ENCODE data around the gene GEMIN2. TPM values are rescaled to one million over a fixed set of nuclear protein-coding genes. Genes with fewer than 3 reads are reported as not detected.
"Not testable (repeated sequence)": the region's sequence is repeated elsewhere in the genome, so short reads cannot be mapped to it uniquely, and the experiment has no call there.

The GEMIN2 gene
- total and polyA plus RNA-seq, 2 donors from 2014 or later: 13.8 to 17.2 TPM

- Histone ChIP-seq H3K4me3 (ENCODE audit: low read length in 3 of 3) (no peak overlapping the region), H3K4me1 (ENCODE audit: control insufficient read depth in 2 of 3, insufficient read depth in 2 of 3, low read depth in 1 of 3, low read length in 3 of 3) (peaks cover 0 to 5% (median 4%) of the 10 kb centered on the region in 3 donors), H3K36me3 (ENCODE audit: control insufficient read depth in 2 of 3, insufficient read depth in 3 of 3, low read length in 3 of 3) (peaks cover 10 to 52% (median 34%) of the 10 kb centered on the region in 3 donors), H3K9ac (ENCODE audit: low read length in 3 of 3) (no peak overlapping the region), H3K27ac (ENCODE audit: low read depth in 2 of 2, low read length in 2 of 2) (no peak overlapping the region), H3K27me3 (ENCODE audit: control insufficient read depth, insufficient read depth, low read length) (no peaks in the 10 kb centered on the region), H3K9me3 (ENCODE audit: control insufficient read depth in 2 of 3, insufficient read depth in 1 of 3, low read length in 3 of 3) (no peaks in the 10 kb centered on the region)
- FAIRE-seq (no peak), DNase-seq (no peak)
- intact Hi-C loops (cut with DNase I): no loop called here
- TF ChIP-seq, protein P1, sequence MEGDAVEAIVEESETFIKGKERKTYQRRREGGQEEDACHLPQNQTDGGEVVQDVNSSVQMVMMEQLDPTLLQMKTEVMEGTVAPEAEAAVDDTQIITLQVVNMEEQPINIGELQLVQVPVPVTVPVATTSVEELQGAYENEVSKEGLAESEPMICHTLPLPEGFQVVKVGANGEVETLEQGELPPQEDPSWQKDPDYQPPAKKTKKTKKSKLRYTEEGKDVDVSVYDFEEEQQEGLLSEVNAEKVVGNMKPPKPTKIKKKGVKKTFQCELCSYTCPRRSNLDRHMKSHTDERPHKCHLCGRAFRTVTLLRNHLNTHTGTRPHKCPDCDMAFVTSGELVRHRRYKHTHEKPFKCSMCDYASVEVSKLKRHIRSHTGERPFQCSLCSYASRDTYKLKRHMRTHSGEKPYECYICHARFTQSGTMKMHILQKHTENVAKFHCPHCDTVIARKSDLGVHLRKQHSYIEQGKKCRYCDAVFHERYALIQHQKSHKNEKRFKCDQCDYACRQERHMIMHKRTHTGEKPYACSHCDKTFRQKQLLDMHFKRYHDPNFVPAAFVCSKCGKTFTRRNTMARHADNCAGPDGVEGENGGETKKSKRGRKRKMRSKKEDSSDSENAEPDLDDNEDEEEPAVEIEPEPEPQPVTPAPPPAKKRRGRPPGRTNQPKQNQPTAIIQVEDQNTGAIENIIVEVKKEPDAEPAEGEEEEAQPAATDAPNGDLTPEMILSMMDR (IDR thresholded peaks at IDR 0.05; ENCODE audit: borderline replicate concordance, extremely low read depth, insufficient read depth): no peak
These were observed 67.5 kb downstream of the GEMIN2 start for GRCh38 chr14:39181693-39182047.

DNA sequence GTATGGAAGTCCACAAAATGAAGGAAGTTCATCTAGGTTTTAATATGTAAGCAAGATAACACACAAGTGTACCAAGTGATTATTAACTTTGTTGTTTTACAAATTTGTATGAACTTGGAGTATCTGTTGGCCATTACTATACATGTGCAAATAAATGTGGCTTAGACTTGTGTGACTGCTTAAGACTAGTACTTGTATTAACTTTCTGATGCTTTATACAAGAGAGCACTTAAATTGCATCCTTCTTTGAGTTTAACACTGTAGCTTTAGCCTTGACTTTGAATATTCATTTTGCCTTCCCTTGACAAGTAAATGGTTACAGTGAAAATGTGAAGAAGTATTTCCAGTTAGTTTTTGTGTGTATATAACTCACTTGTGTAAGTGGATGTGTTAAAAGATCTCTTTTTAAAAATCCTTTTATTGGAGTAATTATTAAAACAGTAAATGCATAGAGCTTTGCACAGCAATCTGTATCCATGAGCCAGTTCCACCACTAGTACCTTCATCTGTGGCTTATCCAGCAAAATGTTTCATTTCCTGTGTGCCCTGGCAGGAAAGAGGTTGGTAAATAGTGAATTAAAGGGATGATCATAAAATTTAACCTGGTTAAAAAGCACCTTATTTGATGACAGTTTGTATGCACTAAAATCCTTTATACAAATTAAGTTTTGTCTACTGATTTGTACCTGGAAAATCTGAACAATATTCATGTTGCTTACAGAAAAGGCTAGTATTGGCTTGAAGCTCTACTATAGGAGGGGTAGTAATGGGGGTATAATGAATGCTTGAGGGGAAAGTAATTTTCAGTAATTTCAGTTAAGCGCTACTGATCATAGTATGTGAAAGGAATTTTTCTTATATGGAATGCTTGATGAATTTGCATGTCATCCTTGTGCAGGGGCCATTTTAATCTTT lies 68.9 kb downstream of the GEMIN2 start:
- Histone ChIP-seq H3K27ac (ENCODE audit: low read depth in 2 of 2, low read length in 2 of 2) (no peak overlapping the region), H3K9me3 (ENCODE audit: control insufficient read depth in 2 of 3, insufficient read depth in 1 of 3, low read length in 3 of 3) (no peaks in the 10 kb centered on the region), H3K36me3 (ENCODE audit: control insufficient read depth in 2 of 3, insufficient read depth in 3 of 3, low read length in 3 of 3) (peaks cover 5 to 38% (median 25%) of the 10 kb centered on the region in 3 donors), H3K9ac (ENCODE audit: low read length in 3 of 3) (no peak overlapping the region), H3K27me3 (ENCODE audit: control insufficient read depth, insufficient read depth, low read length) (no peaks in the 10 kb centered on the region), H3K4me3 (ENCODE audit: low read length in 3 of 3) (no peak overlapping the region), H3K4me1 (ENCODE audit: control insufficient read depth in 2 of 3, insufficient read depth in 2 of 3, low read depth in 1 of 3, low read length in 3 of 3) (peaks cover 0 to 2% (median 0%) of the 10 kb centered on the region in 3 donors)
- intact Hi-C loops (cut with DNase I): no loop called here
- no peak for FAIRE-seq
- TF ChIP-seq, protein P1 (IDR thresholded peaks at IDR 0.05; ENCODE audit: borderline replicate concordance, extremely low read depth, insufficient read depth): no peak
- no peak for DNase-seq

GRCh38 chr14:39183685-39184003 lies 69.5 kb downstream of the GEMIN2 start:
- H3K4me3 ChIP-seq (ENCODE audit: low read length in 3 of 3); H3K4me1 ChIP-seq (ENCODE audit: control insufficient read depth in 2 of 3, insufficient read depth in 2 of 3, low read depth in 1 of 3, low read length in 3 of 3); H3K9me3 ChIP-seq (ENCODE audit: control insufficient read depth in 2 of 3, insufficient read depth in 1 of 3, low read length in 3 of 3); H3K27me3 ChIP-seq (ENCODE audit: control insufficient read depth, insufficient read depth, low read length); intact Hi-C loops (cut with DNase I); DNase-seq; FAIRE-seq; H3K27ac ChIP-seq (ENCODE audit: low read depth in 2 of 2, low read length in 2 of 2); H3K9ac ChIP-seq (ENCODE audit: low read length in 3 of 3): not testable (repeated sequence)
- H3K36me3 ChIP-seq (ENCODE audit: control insufficient read depth in 2 of 3, insufficient read depth in 3 of 3, low read length in 3 of 3): peaks cover 5 to 32% (median 25%) of the 10 kb centered on the region in 3 donors

GRCh38 chr14:39184628-39185255 lies 70.6 kb downstream of the GEMIN2 start:
- Histone ChIP-seq H3K9me3 (ENCODE audit: control insufficient read depth in 2 of 3, insufficient read depth in 1 of 3, low read length in 3 of 3) (no peaks in the 10 kb centered on the region), H3K4me3 (ENCODE audit: low read length in 3 of 3) (no peak overlapping the region), H3K36me3 (ENCODE audit: control insufficient read depth in 2 of 3, insufficient read depth in 3 of 3, low read length in 3 of 3) (peaks cover 0 to 22% (median 21%) of the 10 kb centered on the region in 3 donors), H3K4me1 (ENCODE audit: control insufficient read depth in 2 of 3, insufficient read depth in 2 of 3, low read depth in 1 of 3, low read length in 3 of 3) (peaks cover 0 to 2% (median 0%) of the 10 kb centered on the region in 3 donors), H3K27ac (ENCODE audit: low read depth in 2 of 2, low read length in 2 of 2) (no peak overlapping the region), H3K9ac (ENCODE audit: low read length in 3 of 3) (no peak overlapping the region), H3K27me3 (ENCODE audit: control insufficient read depth, insufficient read depth, low read length) (no peaks in the 10 kb centered on the region)
- DNase-seq (no peak), FAIRE-seq (no peak)
- intact Hi-C loops (cut with DNase I): no loop called here
- TF ChIP-seq, protein P1 (IDR thresholded peaks at IDR 0.05; ENCODE audit: borderline replicate concordance, extremely low read depth, insufficient read depth): no peak

Data from kidney (tissue), 14 donors.